Transverse colon (tissue), 4 donors: Measurements from ENCODE around the gene ST7L. TPM values are rescaled to one million over a fixed set of nuclear protein-coding genes. Genes with fewer than 3 reads are reported as not detected.

ENCODE experiments used
- DNase-seq: peaks from one replicate; pipeline ENCODE4 v3.0.0-alpha.2; 2019
- H3K27ac ChIP-seq, 4 donors: fragments of 200-600 bp; sonication (generic); 2 replicates each; pipeline ENCODE4 v1.5.1; 2016 to 2018; ENCODE audit warnings: inconsistent platforms in 4 of 4
- H3K27me3 ChIP-seq: fragments of 200-600 bp; sonication (generic); 2 replicates; pipeline ENCODE4 v1.5.1; 2017; ENCODE audit warnings: inconsistent platforms
- H3K36me3 ChIP-seq, 4 donors: fragments of 200-600 bp; sonication (generic); 2 replicates each; pipeline ENCODE4 v1.5.1; 2017 to 2019; ENCODE audit warnings: inconsistent platforms in 4 of 4
- H3K4me1 ChIP-seq, 4 donors: fragments of 200-600 bp; sonication (generic); 2 replicates each; pipeline ENCODE4 v1.5.1; 2017 to 2020; ENCODE audit warnings: inconsistent platforms in 4 of 4
- H3K4me3 ChIP-seq, 4 donors: fragments of 200-600 bp; sonication (generic); 1 replicate in 1 of 4; 2 replicates in 3 of 4; pipeline versions ENCODE4 v1.5.1 to v1.6.1; 2017 to 2019; ENCODE audit warnings: inconsistent platforms in 4 of 4
- H3K9me3 ChIP-seq, 2 donors: fragments of 200-600 bp; sonication (generic); 2 replicates each; pipeline ENCODE4 v1.5.1; 2017 to 2019; ENCODE audit warnings: inconsistent platforms in 2 of 2
- CTCF ChIP-seq, 5 experiments: fragments of 200-600 bp in 3 of 5; fragments of 450-650 bp in 2 of 5; sonication (generic) in 3 of 5; IDR thresholded peaks; 1 replicate in 2 of 5; 2 replicates in 3 of 5; pipeline ENCODE4 v1.5.1; 2016 to 2017; ENCODE audit warnings: antibody characterized with exemption in 5 of 5, inconsistent platforms in 3 of 5, mild to moderate bottlenecking in 2 of 5, moderate library complexity in 1 of 5
- EP300 ChIP-seq: sonication (generic); formaldehyde crosslinking; IDR thresholded peaks from one replicate; pipeline ENCODE4 v1.6.1; 2017; ENCODE audit warnings: antibody characterized with exemption, low read depth
- POLR2A ChIP-seq: fragments of 450-650 bp; IDR thresholded peaks from one replicate; pipeline ENCODE4 v1.6.1; 2016; ENCODE audit warnings: antibody characterized with exemption, mild to moderate bottlenecking, moderate library complexity
- POLR2AphosphoS5 ChIP-seq, 3 donors: sonication (generic); formaldehyde crosslinking; IDR thresholded peaks; one replicate each; pipeline ENCODE4 v1.6.1; 2016; ENCODE audit warnings: antibody characterized with exemption in 3 of 3
- WGBS, 2 donors: methylation state at CpG; one replicate each; pipeline ENCODE4 v1.1.5; 2018; ENCODE audit warnings: low coverage in 1 of 2; 5-methylcytosine and 5-hydroxymethylcytosine counted together
- in situ Hi-C, 4 donors: fragments of 200-750 bp; cut with MboI; loops; one replicate each; pipeline versions ENCODE4 v1.15.0 to v1.15.1; 2017; ENCODE audit warnings: low sequenced_read_pairs in 3 of 4, low pct_ligation_motif_present in 1 of 4, low pct_unique_long_range_greater_than_20kb in 1 of 4
- intact Hi-C: fragments of 100-400 bp; cut with DNase I; formaldehyde crosslinking; loops from one replicate; pipeline ENCODE4 v1.15.1; 2023; ENCODE audit warnings: low total_unique reads
- total RNA-seq, 4 donors: library from RNA; depleted of rRNA; stranded (reverse); fragments of >200 nt; gene quantifications; one replicate each; pipeline ENCODE4 v1.1.0, GENCODE V29; 2016

The ST7L gene
- total RNA-seq, 4 donors from 2014 or later, result 7.0 to 37.4 (median 24.9) TPM

- TF ChIP-seq POLR2AphosphoS5 (IDR thresholded peaks at IDR 0.05) (no peak), EP300 (no peak), POLR2A (no peak), CTCF (IDR thresholded peaks at IDR 0.05) (no peak)
- peaks cover 0 to 4% (median 0%) of the 10 kb centered on the region in 4 donors for H3K36me3 ChIP-seq
- in situ Hi-C loops (loop anchor here in 1 of 4 donors (25.0 kb wide), 1 partner anchor 92 kb away; the partner anchor contains the start of genes CAPZA1 and ST7L), intact Hi-C loops (no loop called here)
- WGBS, 2 donors, result 91% methylated on average over 9 of the region's 9 CpGs; no CpG with 5 or more reads in 1 of the 2 donors
- H3K27me3 ChIP-seq, result no peaks in the 10 kb centered on the region
- H3K9me3 ChIP-seq, result no peaks in the 10 kb centered on the region
- H3K27ac ChIP-seq, result no peak overlapping the region
- DNase-seq, result no peak
- no peak overlapping the region for H3K4me3 ChIP-seq
- H3K4me1 ChIP-seq, result peaks cover 0 to 6% (median 2%) of the 10 kb centered on the region in 4 donors
These were observed 98.8 kb downstream of the ST7L start for GRCh38 chr1:112520166-112520565.

- no peak overlapping the region for H3K27ac ChIP-seq
- intact Hi-C loops, result no loop called here
- peaks cover 0 to 8% (median 3%) of the 10 kb centered on the region in 4 donors for H3K4me1 ChIP-seq
- H3K36me3 ChIP-seq, result peaks cover 0 to 2% (median 0%) of the 10 kb centered on the region in 4 donors
- 77 to 84% methylated on average over 2 of the region's 2 CpGs for WGBS, 2 donors
- in situ Hi-C loops, result loop anchor here in 1 of 4 donors (25.0 kb wide), 1 partner anchor 94 kb away; the partner anchor contains the start of genes CAPZA1 and ST7L
- no peak for DNase-seq
- H3K9me3 ChIP-seq, result no peaks in the 10 kb centered on the region
- TF ChIP-seq POLR2A (no peak), POLR2AphosphoS5 (IDR thresholded peaks at IDR 0.05) (no peak), EP300 (no peak), CTCF (IDR thresholded peaks at IDR 0.05) (no peak)
- H3K27me3 ChIP-seq, result no peaks in the 10 kb centered on the region
- H3K4me3 ChIP-seq, result no peak overlapping the region
These were observed 100.8 kb downstream of the ST7L start for GRCh38 chr1:112518186-112518585.

GRCh38 chr1:112517646-112518045, 101.3 kb downstream of the ST7L start:
- peaks cover 0 to 8% (median 3%) of the 10 kb centered on the region in 4 donors for H3K4me1 ChIP-seq
- in situ Hi-C loops, result loop anchor here in 1 of 4 donors (25.0 kb wide), 1 partner anchor 95 kb away; the partner anchor contains the start of genes CAPZA1 and ST7L
- H3K36me3 ChIP-seq, result no peaks in the 10 kb centered on the region
- TF ChIP-seq CTCF (IDR thresholded peaks at IDR 0.05) (no peak), EP300 (no peak), POLR2A (no peak)
- no peak for DNase-seq
- no peak overlapping the region for H3K4me3 ChIP-seq
- H3K27ac ChIP-seq, result no peak overlapping the region
- intact Hi-C loops, result no loop called here
- 97 to 100% methylated on average over 2 of the region's 2 CpGs for WGBS, 2 donors
- no peaks in the 10 kb centered on the region for H3K9me3 ChIP-seq
- no peaks in the 10 kb centered on the region for H3K27me3 ChIP-seq

- Histone ChIP-seq H3K27me3 (no peaks in the 10 kb centered on the region), H3K27ac (no peak overlapping the region), H3K9me3 (no peaks in the 10 kb centered on the region), H3K4me1 (peaks cover 0 to 8% (median 3%) of the 10 kb centered on the region in 4 donors), H3K36me3 (no peaks in the 10 kb centered on the region), H3K4me3 (no peak overlapping the region)
- DNase-seq, result no peak
- in situ Hi-C loops, result loop anchor here in 1 of 4 donors (25.0 kb wide), 1 partner anchor 95 kb away; the partner anchor contains the start of genes CAPZA1 and ST7L
- WGBS, 2 donors, result 95% methylated on average over 9 of the region's 9 CpGs; no CpG with 5 or more reads in 1 of the 2 donors
- intact Hi-C loops, result no loop called here
- no peak for TF ChIP-seq EP300
- TF ChIP-seq CTCF (IDR thresholded peaks at IDR 0.05), result no peak
- no peak for TF ChIP-seq POLR2AphosphoS5 (IDR thresholded peaks at IDR 0.05)
- TF ChIP-seq POLR2A, result no peak
These were observed 101.7 kb downstream of the ST7L start for GRCh38 chr1:112517231-112517630.
